ENCODE results near the gene TGFBR2. TPM values are rescaled to one million over a fixed set of nuclear protein-coding genes. Genes with fewer than 3 reads are reported as not detected.

Gene TGFBR2
- polyA plus RNA-seq, 1 donor (not counting 4 experiments of a cell fraction or from before 2014, with no cell fraction given) = 303 TPM

GRCh38 chr3:30610702-30611368 lies 4.4 kb downstream of the TGFBR2 start:
- Histone ChIP-seq H3K36me3 (ENCODE audit: control insufficient read depth in 2 of 2, extremely low read depth in 1 of 2, insufficient read depth in 2 of 2, low read length in 2 of 2) (peaks cover 2 to 17% of the 10 kb centered on the region in 2 experiments), H3K9ac (ENCODE audit: control insufficient read depth, extremely low read depth, insufficient read depth, low read length) (peak overlapping the region; percentile 34), H3K4me3 (ENCODE audit: control insufficient read depth in 2 of 3, extremely low read depth in 1 of 3, insufficient read depth in 2 of 3, low read depth in 1 of 3, low read length in 3 of 3) (peak overlapping the region; percentile 78 to 96 (median 79)), H3K4me1 (ENCODE audit: control insufficient read depth, extremely low read depth, insufficient read depth, low read length) (peaks cover 65% of the 10 kb centered on the region), H3K9me1 (ENCODE audit: control insufficient read depth, extremely low read depth, insufficient read depth, low read length) (peaks cover 3% of the 10 kb centered on the region), H4K20me1 (ENCODE audit: control insufficient read depth, extremely low read depth, insufficient read depth, low read length) (peaks cover 20% of the 10 kb centered on the region), H3K27ac (ENCODE audit: control insufficient read depth, insufficient read depth, low read length) (peak overlapping the region; percentile 42), H3K27me3 (ENCODE audit: control insufficient read depth, extremely low read depth, insufficient read depth, low read length) (no peaks in the 10 kb centered on the region), H2AFZ (ENCODE audit: control insufficient read depth, low read length) (no peak overlapping the region), H3K9me3 (ENCODE audit: control insufficient read depth, low read depth, low read length) (no peaks in the 10 kb centered on the region), H3K79me2 (ENCODE audit: control insufficient read depth, insufficient read depth, low read length) (peaks cover 94% of the 10 kb centered on the region), H3K4me2 (ENCODE audit: control insufficient read depth, extremely low read depth, insufficient read depth, low read depth, low read length) (peak overlapping the region; percentile 76)
- FAIRE-seq = peak; percentile 73
- no peak for TF ChIP-seq CTCF (optimal IDR thresholded peaks at IDR 0.05 in 1 of 3, IDR thresholded peaks at IDR 0.05 in 1 of 3, conservative IDR thresholded peaks at IDR 0.05 in 1 of 3; ENCODE audit: extremely low read depth in 1 of 3, insufficient read depth in 2 of 3, low read length in 3 of 3)
- TF ChIP-seq EZH2 (IDR thresholded peaks at IDR 0.05; ENCODE audit: low read length) = no peak
- no peak for DNase-seq (ENCODE audit: low read depth, low spot score)
- dilution Hi-C loops (cut with MboI; ENCODE audit: extremely low pct_ligation_motif_present, low sequenced_read_pairs) = no loop called here

GRCh38 chr3:30611613-30612436 lies 5.4 kb downstream of the TGFBR2 start:
- dilution Hi-C loops (cut with MboI; ENCODE audit: extremely low pct_ligation_motif_present, low sequenced_read_pairs) = no loop called here
- H3K36me3 ChIP-seq (ENCODE audit: control insufficient read depth in 2 of 2, extremely low read depth in 1 of 2, insufficient read depth in 2 of 2, low read length in 2 of 2) = peaks cover 2 to 17% of the 10 kb centered on the region in 2 experiments
- H3K79me2 ChIP-seq (ENCODE audit: control insufficient read depth, insufficient read depth, low read length) = peaks cover 99% of the 10 kb centered on the region
- TF ChIP-seq EZH2 (IDR thresholded peaks at IDR 0.05; ENCODE audit: low read length) (no peak), CTCF (optimal IDR thresholded peaks at IDR 0.05 in 1 of 3, IDR thresholded peaks at IDR 0.05 in 1 of 3, conservative IDR thresholded peaks at IDR 0.05 in 1 of 3; ENCODE audit: extremely low read depth in 1 of 3, insufficient read depth in 2 of 3, low read length in 3 of 3) (no peak)
- peak overlapping the region; percentile 13 for H3K9ac ChIP-seq (ENCODE audit: control insufficient read depth, extremely low read depth, insufficient read depth, low read length)
- FAIRE-seq = peak; percentile 97
- no peaks in the 10 kb centered on the region for H3K9me3 ChIP-seq (ENCODE audit: control insufficient read depth, low read depth, low read length)
- H3K9me1 ChIP-seq (ENCODE audit: control insufficient read depth, extremely low read depth, insufficient read depth, low read length) = peaks cover 3% of the 10 kb centered on the region
- H3K4me3 ChIP-seq (ENCODE audit: control insufficient read depth in 2 of 3, extremely low read depth in 1 of 3, insufficient read depth in 2 of 3, low read depth in 1 of 3, low read length in 3 of 3) = peak overlapping the region; percentile 43 to 96 (median 78)
- DNase-seq (ENCODE audit: low read depth, low spot score) = peak; percentile 66
- H2AFZ ChIP-seq (ENCODE audit: control insufficient read depth, low read length) = no peak overlapping the region
- peaks cover 62% of the 10 kb centered on the region for H3K4me1 ChIP-seq (ENCODE audit: control insufficient read depth, extremely low read depth, insufficient read depth, low read length)
- peak overlapping the region; percentile 54 for H3K27ac ChIP-seq (ENCODE audit: control insufficient read depth, insufficient read depth, low read length)
- H4K20me1 ChIP-seq (ENCODE audit: control insufficient read depth, extremely low read depth, insufficient read depth, low read length) = peaks cover 20% of the 10 kb centered on the region
- no peaks in the 10 kb centered on the region for H3K27me3 ChIP-seq (ENCODE audit: control insufficient read depth, extremely low read depth, insufficient read depth, low read length)
- H3K4me2 ChIP-seq (ENCODE audit: control insufficient read depth, extremely low read depth, insufficient read depth, low read depth, low read length) = peak overlapping the region; percentile 76

All from keratinocyte (primary cell).